Smooth muscle cell (in vitro differentiated cells): ENCODE measurements around the gene OR2B6. TPM values are rescaled to one million over a fixed set of nuclear protein-coding genes. Genes with fewer than 3 reads are reported as not detected.

Experiments
- DNase-seq: peaks from one replicate; lab custom pipeline; 2025; ENCODE audit not compliant: unreplicated experiment; lab: John Stamatoyannopoulos, UW
- H2AFZ ChIP-seq: fragments of 200-600 bp; sonication (generic); 2 replicates; pipeline ENCODE4 v1.6.0; 2016; ENCODE audit warnings: antibody characterized with exemption, low read depth, mild to moderate bottlenecking
- H3F3A ChIP-seq: fragments of 200-600 bp; sonication (generic); 2 replicates; pipeline ENCODE4 v1.6.0; 2017; ENCODE audit warnings: antibody characterized with exemption, low read depth
- H3K27ac ChIP-seq: fragments of 200-600 bp; sonication (generic); 2 replicates; pipeline ENCODE4 v1.5.1; 2016; ENCODE audit warnings: low read depth, mild to moderate bottlenecking
- H3K27me3 ChIP-seq: fragments of 200-600 bp; sonication (generic); 2 replicates; pipeline ENCODE4 v1.6.1; 2016; ENCODE audit warnings: low read depth, mild to moderate bottlenecking
- H3K36me3 ChIP-seq: fragments of 200-600 bp; sonication (generic); 2 replicates; pipeline ENCODE4 v1.5.1; 2016; ENCODE audit warnings: low read depth
- H3K4me1 ChIP-seq: fragments of 200-600 bp; sonication (generic); 2 replicates; pipeline ENCODE4 v1.5.1; 2016; ENCODE audit warnings: low read depth
- H3K4me2 ChIP-seq: fragments of 200-600 bp; sonication (generic); 2 replicates; pipeline ENCODE4 v1.6.0; 2016; ENCODE audit warnings: mild to moderate bottlenecking
- H3K4me3 ChIP-seq: fragments of 200-600 bp; sonication (generic); 2 replicates; pipeline ENCODE4 v1.5.1; 2016; ENCODE audit warnings: mild to moderate bottlenecking
- H3K79me2 ChIP-seq: fragments of 200-600 bp; sonication (generic); 2 replicates; pipeline ENCODE4 v1.6.0; 2016; ENCODE audit warnings: low read depth, mild to moderate bottlenecking
- H3K9ac ChIP-seq: fragments of 200-600 bp; sonication (generic); 2 replicates; pipeline ENCODE4 v1.6.0; 2016; ENCODE audit warnings: low read depth
- H3K9me3 ChIP-seq: fragments of 200-600 bp; sonication (generic); replicated peaks from 2 replicates; pipeline ENCODE4 v1.5.1; 2016; ENCODE audit warnings: low read depth
- H4K20me1 ChIP-seq: fragments of 200-600 bp; sonication (generic); 2 replicates; pipeline ENCODE4 v1.6.0; 2016; ENCODE audit warnings: low read depth
- WGBS: methylation state at CpG from one replicate; pipeline ENCODE4 v1.1.7; 2016; ENCODE audit warnings: low lambda C conversion rate; 5-methylcytosine and 5-hydroxymethylcytosine counted together
- polyA plus RNA-seq: library from polyadenylated mRNA; unstranded; fragments of >200 nt; fragmentation: Nextera tagmentation; extraction: Ambion mirVana; gene quantifications from 2 replicates; pipeline ENCODE4 v1.2.1, GENCODE V29; 2016
- total RNA-seq: library from RNA; depleted of rRNA; stranded (reverse); fragments of >200 nt; gene quantifications from 2 replicates; pipeline ENCODE4 v1.2.3, GENCODE V29; 2014
- TF ChIP-seq, protein P1 (sequence below): fragments of 200-600 bp; sonication (generic); IDR thresholded peaks from 2 replicates; pipeline ENCODE4 v1.5.1; 2017; ENCODE audit warnings: borderline replicate concordance, mild to moderate bottlenecking, antibody characterized with exemption; ENCODE audit not compliant: insufficient read depth, poor library complexity, severe bottlenecking

OR2B6 gene
- total and polyA plus RNA-seq, 2 experiments from 2014 or later: not detected

DNA sequence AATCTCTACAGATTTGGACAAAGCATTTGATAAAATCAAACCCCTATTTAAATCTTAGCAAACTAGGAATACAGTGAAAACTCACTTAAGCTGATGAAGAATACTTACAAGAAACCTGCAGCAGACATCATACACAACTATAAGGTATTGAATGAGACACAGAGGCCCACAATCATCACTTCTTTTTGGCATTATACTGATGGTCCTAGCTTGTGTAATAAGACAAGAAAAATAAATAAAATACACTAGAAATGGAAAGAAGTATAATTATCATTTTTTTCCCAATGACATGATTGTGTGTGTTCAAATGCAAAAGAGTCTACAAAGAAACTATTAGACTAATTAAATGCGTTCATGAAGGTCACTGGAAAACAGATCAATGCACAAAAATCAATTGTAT is 8.8 kb upstream of the OR2B6 start:
- 78% methylated on average over 1 of the region's 1 CpG for WGBS
- no peaks in the 10 kb centered on the region for H3K4me1 ChIP-seq
- H3K79me2 ChIP-seq: no peaks in the 10 kb centered on the region
- no peak overlapping the region for H3K9ac ChIP-seq
- no peaks in the 10 kb centered on the region for H3F3A ChIP-seq
- H3K27ac ChIP-seq: no peak overlapping the region
- TF ChIP-seq, protein P1, sequence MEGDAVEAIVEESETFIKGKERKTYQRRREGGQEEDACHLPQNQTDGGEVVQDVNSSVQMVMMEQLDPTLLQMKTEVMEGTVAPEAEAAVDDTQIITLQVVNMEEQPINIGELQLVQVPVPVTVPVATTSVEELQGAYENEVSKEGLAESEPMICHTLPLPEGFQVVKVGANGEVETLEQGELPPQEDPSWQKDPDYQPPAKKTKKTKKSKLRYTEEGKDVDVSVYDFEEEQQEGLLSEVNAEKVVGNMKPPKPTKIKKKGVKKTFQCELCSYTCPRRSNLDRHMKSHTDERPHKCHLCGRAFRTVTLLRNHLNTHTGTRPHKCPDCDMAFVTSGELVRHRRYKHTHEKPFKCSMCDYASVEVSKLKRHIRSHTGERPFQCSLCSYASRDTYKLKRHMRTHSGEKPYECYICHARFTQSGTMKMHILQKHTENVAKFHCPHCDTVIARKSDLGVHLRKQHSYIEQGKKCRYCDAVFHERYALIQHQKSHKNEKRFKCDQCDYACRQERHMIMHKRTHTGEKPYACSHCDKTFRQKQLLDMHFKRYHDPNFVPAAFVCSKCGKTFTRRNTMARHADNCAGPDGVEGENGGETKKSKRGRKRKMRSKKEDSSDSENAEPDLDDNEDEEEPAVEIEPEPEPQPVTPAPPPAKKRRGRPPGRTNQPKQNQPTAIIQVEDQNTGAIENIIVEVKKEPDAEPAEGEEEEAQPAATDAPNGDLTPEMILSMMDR: no peak
- H3K27me3 ChIP-seq: peaks cover 13% of the 10 kb centered on the region
- H3K4me3 ChIP-seq: no peak overlapping the region
- H3K36me3 ChIP-seq: no peaks in the 10 kb centered on the region
- no peak overlapping the region for H2AFZ ChIP-seq
- no peaks in the 10 kb centered on the region for H3K9me3 ChIP-seq
- H4K20me1 ChIP-seq: no peaks in the 10 kb centered on the region
- H3K4me2 ChIP-seq: no peak overlapping the region
- DNase-seq: no peak

DNA sequence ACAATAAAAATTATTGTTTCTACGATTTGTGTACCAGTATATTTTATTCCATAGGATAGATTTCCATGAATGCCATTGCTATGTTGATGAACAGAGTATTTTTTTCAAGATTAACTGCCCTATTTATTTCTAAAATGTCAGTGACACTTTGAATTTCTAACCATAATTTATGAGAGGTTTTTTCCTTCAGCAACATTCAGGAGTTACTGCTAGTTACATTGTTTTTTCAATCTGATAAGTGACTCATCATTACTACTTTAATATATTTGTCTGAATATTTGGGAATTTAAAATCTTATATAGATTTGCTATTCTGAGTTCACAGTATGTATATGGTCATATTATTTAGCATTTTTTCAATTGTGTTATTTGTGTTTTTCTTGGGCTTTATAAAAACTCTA is 6.0 kb upstream of the OR2B6 start:
- Histone ChIP-seq H3K4me1 (no peaks in the 10 kb centered on the region), H3K27ac (no peak overlapping the region), H3K79me2 (no peaks in the 10 kb centered on the region), H3K9me3 (no peaks in the 10 kb centered on the region), H3K27me3 (peaks cover 13% of the 10 kb centered on the region), H3K36me3 (no peaks in the 10 kb centered on the region), H3F3A (no peaks in the 10 kb centered on the region), H2AFZ (no peak overlapping the region), H4K20me1 (no peaks in the 10 kb centered on the region), H3K4me3 (no peak overlapping the region), H3K9ac (no peak overlapping the region), H3K4me2 (no peak overlapping the region)
- 56% methylated on average over 1 of the region's 1 CpG for WGBS
- TF ChIP-seq, protein P1: no peak
- no peak for DNase-seq

DNA sequence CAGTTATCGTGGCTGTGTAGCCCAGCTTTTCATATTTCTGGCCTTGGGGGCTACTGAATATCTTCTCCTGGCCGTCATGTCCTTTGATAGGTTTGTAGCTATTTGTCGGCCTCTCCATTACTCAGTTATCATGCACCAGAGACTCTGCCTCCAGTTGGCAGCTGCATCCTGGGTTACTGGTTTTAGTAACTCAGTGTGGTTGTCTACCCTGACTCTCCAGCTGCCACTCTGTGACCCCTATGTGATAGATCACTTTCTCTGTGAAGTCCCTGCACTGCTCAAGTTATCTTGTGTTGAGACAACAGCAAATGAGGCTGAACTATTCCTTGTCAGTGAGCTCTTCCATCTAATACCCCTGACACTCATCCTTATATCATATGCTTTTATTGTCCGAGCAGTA is 475 bp downstream of the OR2B6 start:
- WGBS: 84% methylated on average over 4 of the region's 4 CpGs
- Histone ChIP-seq H3K4me1 (no peaks in the 10 kb centered on the region), H3K4me3 (no peak overlapping the region), H3K36me3 (no peaks in the 10 kb centered on the region), H3K27me3 (peaks cover 2% of the 10 kb centered on the region), H3K79me2 (no peaks in the 10 kb centered on the region), H3K4me2 (no peak overlapping the region), H2AFZ (no peak overlapping the region), H3K27ac (no peak overlapping the region), H4K20me1 (no peaks in the 10 kb centered on the region), H3F3A (no peaks in the 10 kb centered on the region), H3K9ac (no peak overlapping the region), H3K9me3 (no peaks in the 10 kb centered on the region)
- TF ChIP-seq, protein P1: no peak
- DNase-seq: no peak

DNA sequence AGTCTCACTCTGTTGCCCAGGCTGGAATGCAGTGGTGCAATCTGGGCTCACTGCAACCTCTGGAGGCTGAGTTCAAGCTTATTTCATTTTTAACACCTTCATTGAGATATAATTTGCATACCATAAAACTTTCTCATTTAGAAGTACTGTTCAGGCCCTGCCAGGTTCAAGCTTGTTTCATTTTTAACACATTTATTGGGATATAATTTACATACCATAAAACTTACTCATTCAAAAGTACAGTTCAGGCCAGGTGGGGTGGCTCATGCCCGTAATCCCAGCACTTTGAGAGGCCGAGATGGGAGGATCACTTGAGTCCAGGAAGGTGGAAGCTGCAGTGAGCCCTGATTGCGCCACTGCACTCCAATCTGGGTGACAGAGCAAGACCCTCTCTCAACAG is 5.5 kb downstream of the OR2B6 start:
- no peak for DNase-seq
- no peaks in the 10 kb centered on the region for H3K36me3 ChIP-seq
- no peaks in the 10 kb centered on the region for H3F3A ChIP-seq
- H3K4me3 ChIP-seq: no peak overlapping the region
- no peaks in the 10 kb centered on the region for H3K79me2 ChIP-seq
- H2AFZ ChIP-seq: no peak overlapping the region
- no peaks in the 10 kb centered on the region for H4K20me1 ChIP-seq
- no peaks in the 10 kb centered on the region for H3K4me1 ChIP-seq
- H3K4me2 ChIP-seq: no peak overlapping the region
- no peaks in the 10 kb centered on the region for H3K9me3 ChIP-seq
- 84% methylated on average over 3 of the region's 3 CpGs for WGBS
- TF ChIP-seq, protein P1: no peak
- no peak overlapping the region for H3K9ac ChIP-seq
- H3K27me3 ChIP-seq: no peaks in the 10 kb centered on the region
- no peak overlapping the region for H3K27ac ChIP-seq
